HepG2 (cell line): ENCODE results near the gene ALCAM. TPM values are rescaled to one million over a fixed set of nuclear protein-coding genes. Genes with fewer than 3 reads are reported as not detected.

Experiments
- ATAC-seq: fragments of 200-7000 bp; cut with Tn5 transposase; 3 replicates; pipeline ENCODE4 v1.9.1; 2020; ENCODE audit warnings: mild to moderate bottlenecking, moderate library complexity
- BruUV-seq: library from RNA; stranded (reverse); fragments of 400-500 nt; replicated peaks from 2 replicates; lab custom pipeline; 2021; lab: Mats Ljungman, UMichigan
- CTCF ChIA-PET: fragments of 300-600 bp; formaldehyde crosslinking; extraction: SDS; loops from one replicate; lab custom pipeline; 2021; ENCODE audit warnings: low total read pairs, inconsistent platforms, low intra/inter-chr PET ratio; lab: Yijun Ruan, JAX
- POLR2A ChIA-PET: fragments of 350-600 bp; sonication (Branson Sonifier 250); formaldehyde crosslinking; loops from one replicate; lab custom pipeline; 2020; ENCODE audit warnings: antibody characterized with exemption, inconsistent platforms; lab: Yijun Ruan, JAX
- DNase-seq: peaks from one replicate; pipeline ENCODE4 v3.0.0-alpha.2; 2015; ENCODE audit warnings: low spot score
- FAIRE-seq: peaks from 3 replicates; lab custom pipeline; 2011; peaks lifted over from hg19 to GRCh38; lab: Jason Lieb, UNC
- H2AFZ ChIP-seq: one replicate; pipeline ENCODE4 v1.6.1; 2011; ENCODE audit warnings: low read length, inconsistent platforms
- H3K27ac ChIP-seq: fragments of 300-600 bp; 3 replicates; pipeline ENCODE4 v1.8.0; 2011; ENCODE audit warnings: mixed run types, mild to moderate bottlenecking, mixed read lengths, low read length, inconsistent platforms; ENCODE audit not compliant: insufficient read depth; ENCODE audit errors: extremely low read length
- H3K27me3 ChIP-seq, 2 experiments: fragments of 200-600 bp in 1 of 2; 2 replicates in 1 of 2; 3 replicates in 1 of 2; pipeline versions ENCODE4 v1.6.0 to v1.8.0; 2011; ENCODE audit warnings: low read length in 2 of 2, mild to moderate bottlenecking in 2 of 2, moderate library complexity in 2 of 2, inconsistent platforms in 1 of 2; ENCODE audit not compliant: insufficient read depth in 2 of 2, control insufficient read depth in 1 of 2
- H3K36me3 ChIP-seq, 2 experiments: fragments of 200-600 bp in 1 of 2; replicated peaks in 1 of 2; 2 replicates in 1 of 2; 3 replicates in 1 of 2; pipeline versions ENCODE4 v1.5.1 to v1.8.0; 2011; ENCODE audit warnings: low read length in 2 of 2, inconsistent platforms in 1 of 2; ENCODE audit not compliant: insufficient read depth in 2 of 2, control insufficient read depth in 1 of 2
- H3K4me1 ChIP-seq: 2 replicates; pipeline ENCODE4 v1.5.1; 2012; ENCODE audit warnings: low read length, inconsistent platforms; ENCODE audit not compliant: insufficient read depth
- H3K4me2 ChIP-seq: 2 replicates; pipeline ENCODE4 v1.6.0; 2011; ENCODE audit warnings: low read depth, low read length, inconsistent platforms
- H3K4me3 ChIP-seq, 3 experiments: fragments of 200-600 bp in 1 of 3; sonication (generic), shearing (Covaris generic) in 1 of 3; replicated peaks in 1 of 3; 2 replicates each; pipeline ENCODE4 v1.5.1; 2011 to 2016; ENCODE audit warnings: low read length in 3 of 3, inconsistent platforms in 2 of 3, low read depth in 2 of 3, mild to moderate bottlenecking in 2 of 3, control low read depth in 1 of 3, mixed read lengths in 1 of 3; ENCODE audit not compliant: insufficient read depth in 1 of 3
- H3K79me2 ChIP-seq: one replicate; pipeline ENCODE4 v1.6.1; 2011; ENCODE audit warnings: low read length, inconsistent platforms; ENCODE audit not compliant: insufficient read depth
- H3K9ac ChIP-seq: 2 replicates; pipeline ENCODE4 v1.6.0; 2011; ENCODE audit warnings: mild to moderate bottlenecking, low read depth, low read length, inconsistent platforms; ENCODE audit not compliant: insufficient read depth
- H3K9me3 ChIP-seq: 2 replicates; pipeline ENCODE4 v1.5.1; 2012; ENCODE audit warnings: mild to moderate bottlenecking, low read length
- H4K20me1 ChIP-seq: 2 replicates; pipeline ENCODE4 v1.6.0; 2011; ENCODE audit warnings: inconsistent platforms, mild to moderate bottlenecking, low read length, moderate library complexity; ENCODE audit not compliant: insufficient read depth
- DNMT3B ChIP-seq: conservative IDR thresholded peaks from 2 replicates; pipeline ENCODE4 v1.6.1; 2016; ENCODE audit warnings: missing biosample characterization, control low read depth
- FOXO1 ChIP-seq: sonication (generic); formaldehyde crosslinking; IDR thresholded peaks from 2 replicates; pipeline ENCODE4 v1.4.0; 2020; ENCODE audit warnings: missing genetic modification reagents
- HMG20A ChIP-seq: IDR thresholded peaks from 2 replicates; pipeline ENCODE4 v1.6.1; 2016; ENCODE audit warnings: borderline replicate concordance
- KDM4B ChIP-seq: sonication (generic); formaldehyde crosslinking; IDR thresholded peaks from 2 replicates; pipeline ENCODE4 v1.4.0; 2020; ENCODE audit warnings: missing genetic modification reagents
- NFIC ChIP-seq: IDR thresholded peaks from 2 replicates; pipeline ENCODE4 v1.6.1; 2012; ENCODE audit warnings: mild to moderate bottlenecking, low read length, inconsistent platforms
- POGZ ChIP-seq: sonication (generic); formaldehyde crosslinking; IDR thresholded peaks from 2 replicates; pipeline ENCODE4 v1.4.0; 2020; ENCODE audit warnings: mild to moderate bottlenecking, missing genetic modification reagents
- SOX5 ChIP-seq: IDR thresholded peaks from 2 replicates; pipeline ENCODE4 v1.6.1; 2016; ENCODE audit warnings: borderline replicate concordance
- TCF12 ChIP-seq, 2 experiments: fragments of 450-650 bp in 1 of 2; sonication (generic) in 1 of 2; formaldehyde crosslinking in 1 of 2; IDR thresholded peaks; 2 replicates each; pipeline versions ENCODE4 v1.6.1 to v1.8.0; 2017 to 2022; ENCODE audit warnings: antibody characterized with exemption in 1 of 2, mild to moderate bottlenecking in 1 of 2, missing genetic modification reagents in 1 of 2, moderate library complexity in 1 of 2
- XRCC5 ChIP-seq: fragments of 200-400 bp; formaldehyde crosslinking; optimal IDR thresholded peaks from 2 replicates; pipeline ENCODE3; 2017; ENCODE audit warnings: mild to moderate bottlenecking, low read length
- ZKSCAN1 ChIP-seq: fragments of 150-350 bp; IDR thresholded peaks from 2 replicates; pipeline ENCODE4 v1.6.1; 2014; ENCODE audit warnings: low read length
- ZNF12 ChIP-seq: sonication (generic); formaldehyde crosslinking; IDR thresholded peaks from 2 replicates; pipeline ENCODE4 v1.5.0; 2020; ENCODE audit warnings: missing genetic modification reagents
- ZNF160 ChIP-seq: sonication (generic); formaldehyde crosslinking; IDR thresholded peaks from 2 replicates; pipeline ENCODE4 v1.8.0; 2022; ENCODE audit warnings: mild to moderate bottlenecking, inconsistent platforms, missing genetic modification reagents
- ZNF256 ChIP-seq: sonication (generic); formaldehyde crosslinking; conservative IDR thresholded peaks from 2 replicates; pipeline ENCODE4 v1.4.0; 2020; ENCODE audit warnings: missing genetic modification reagents
- ZNF343 ChIP-seq: sonication (generic); formaldehyde crosslinking; IDR thresholded peaks from 2 replicates; pipeline ENCODE4 v1.4.0; 2020; ENCODE audit warnings: mild to moderate bottlenecking, missing genetic modification reagents
- ZNF496 ChIP-seq: sonication (generic); formaldehyde crosslinking; IDR thresholded peaks from 2 replicates; pipeline ENCODE4 v1.8.1; 2023; ENCODE audit warnings: mild to moderate bottlenecking, moderate library complexity, missing genetic modification reagents; ENCODE audit not compliant: insufficient replicate concordance
- ZNF598 ChIP-seq: sonication (generic); formaldehyde crosslinking; IDR thresholded peaks from 2 replicates; pipeline ENCODE4 v1.5.1; 2020; ENCODE audit warnings: mild to moderate bottlenecking, missing genetic modification reagents, borderline replicate concordance
- ZNF703 ChIP-seq: sonication (generic); formaldehyde crosslinking; IDR thresholded peaks from 2 replicates; pipeline ENCODE4 v1.5.1; 2020; ENCODE audit warnings: missing genetic modification reagents, mild to moderate bottlenecking, moderate library complexity, borderline replicate concordance
- ZNF713 ChIP-seq: sonication (generic); formaldehyde crosslinking; IDR thresholded peaks from 2 replicates; pipeline ENCODE4 v1.4.0; 2020; ENCODE audit warnings: mild to moderate bottlenecking, missing genetic modification reagents
- ZSCAN30 ChIP-seq: sonication (generic); formaldehyde crosslinking; IDR thresholded peaks from 2 replicates; pipeline ENCODE4 v1.5.0; 2020; ENCODE audit warnings: mild to moderate bottlenecking, missing genetic modification reagents
- WGBS: methylation state at CpG from one replicate; pipeline ENCODE4 v1.1.6; 2017; ENCODE audit warnings: low lambda C conversion rate; 5-methylcytosine and 5-hydroxymethylcytosine counted together
- in situ Hi-C: cut with HindIII; loops from 2 replicates; pipeline ENCODE4 v1.10.0; 2017; ENCODE audit warnings: low pct_unique_long_range_greater_than_20kb; ENCODE audit not compliant: extremely low pct_ligation_motif_present
- intact Hi-C: fragments of 100-400 bp; cut with micrococcal nuclease; formaldehyde crosslinking; loops from one replicate; pipeline ENCODE4 v1.10.0; 2022; ENCODE audit not compliant: unreplicated experiment
- polyA plus RNA-seq, 8 experiments: library from polyadenylated mRNA; depleted of rRNA in 3 of 8; stranded (reverse) in 7 of 8; unstranded in 1 of 8; fragments of >200 nt; fragmentation: Illumina TruSeq in 4 of 8; extraction: Trizol in 4 of 8; gene quantifications; 2 replicates each; pipeline versions ENCODE4 v1.2.1 to v1.2.3, GENCODE V29; 2011 to 2016; ENCODE audit warnings: low read depth in 4 of 8, missing spikeins in 1 of 8, mixed read lengths in 1 of 8; ENCODE audit not compliant: insufficient read depth in 1 of 8
- total RNA-seq, 5 experiments: library from RNA; depleted of rRNA; stranded (reverse); fragments of >200 nt; fragmentation: Illumina TruSeq; extraction: Trizol; gene quantifications; 2 replicates each; pipeline ENCODE4 v1.2.3, GENCODE V29; 2016; ENCODE audit warnings: low read depth in 1 of 5
- TF ChIP-seq, protein P1 (sequence below): sonication (generic); formaldehyde crosslinking; IDR thresholded peaks from 2 replicates; pipeline ENCODE4 v1.5.0; 2020; ENCODE audit warnings: mild to moderate bottlenecking, missing genetic modification reagents, borderline replicate concordance

The ALCAM gene
- total and polyA plus RNA-seq, 2 of the 13 experiments (the other 11 are each of a cell fraction or from before 2014, with no cell fraction given) = 26.0 to 33.1 TPM

- FAIRE-seq (no peak), ATAC-seq (no peak), DNase-seq (no peak)
- no peaks in the 10 kb centered on the region for H3K9me3 ChIP-seq
- H3K9ac ChIP-seq = no peak overlapping the region
- H3K4me1 ChIP-seq = peaks cover 41% of the 10 kb centered on the region
- H3K4me3 ChIP-seq = no peak overlapping the region
- H4K20me1 ChIP-seq = no peaks in the 10 kb centered on the region
- intact Hi-C loops = no loop called here
- no peak overlapping the region for H2AFZ ChIP-seq
- BruUV-seq = no TSS peak
- POLR2A ChIA-PET = no interaction called here
- no peak overlapping the region for H3K27ac ChIP-seq
- H3K27me3 ChIP-seq = no peaks in the 10 kb centered on the region
- 88% methylated on average over 4 of the region's 4 CpGs for WGBS
- H3K36me3 ChIP-seq = no peaks in the 10 kb centered on the region
- no peak overlapping the region for H3K4me2 ChIP-seq
- in situ Hi-C loops = no loop called here
- CTCF ChIA-PET = no interaction called here
- no peak for TF ChIP-seq ZNF12 (CRISPR knock-in tag)
- TF ChIP-seq SOX5 = no peak
- no peak for TF ChIP-seq FOXO1
- TF ChIP-seq ZNF256 (CRISPR knock-in tag) = no peak
- no peak for TF ChIP-seq ZNF343 (CRISPR knock-in tag)
- TF ChIP-seq, protein P1, sequence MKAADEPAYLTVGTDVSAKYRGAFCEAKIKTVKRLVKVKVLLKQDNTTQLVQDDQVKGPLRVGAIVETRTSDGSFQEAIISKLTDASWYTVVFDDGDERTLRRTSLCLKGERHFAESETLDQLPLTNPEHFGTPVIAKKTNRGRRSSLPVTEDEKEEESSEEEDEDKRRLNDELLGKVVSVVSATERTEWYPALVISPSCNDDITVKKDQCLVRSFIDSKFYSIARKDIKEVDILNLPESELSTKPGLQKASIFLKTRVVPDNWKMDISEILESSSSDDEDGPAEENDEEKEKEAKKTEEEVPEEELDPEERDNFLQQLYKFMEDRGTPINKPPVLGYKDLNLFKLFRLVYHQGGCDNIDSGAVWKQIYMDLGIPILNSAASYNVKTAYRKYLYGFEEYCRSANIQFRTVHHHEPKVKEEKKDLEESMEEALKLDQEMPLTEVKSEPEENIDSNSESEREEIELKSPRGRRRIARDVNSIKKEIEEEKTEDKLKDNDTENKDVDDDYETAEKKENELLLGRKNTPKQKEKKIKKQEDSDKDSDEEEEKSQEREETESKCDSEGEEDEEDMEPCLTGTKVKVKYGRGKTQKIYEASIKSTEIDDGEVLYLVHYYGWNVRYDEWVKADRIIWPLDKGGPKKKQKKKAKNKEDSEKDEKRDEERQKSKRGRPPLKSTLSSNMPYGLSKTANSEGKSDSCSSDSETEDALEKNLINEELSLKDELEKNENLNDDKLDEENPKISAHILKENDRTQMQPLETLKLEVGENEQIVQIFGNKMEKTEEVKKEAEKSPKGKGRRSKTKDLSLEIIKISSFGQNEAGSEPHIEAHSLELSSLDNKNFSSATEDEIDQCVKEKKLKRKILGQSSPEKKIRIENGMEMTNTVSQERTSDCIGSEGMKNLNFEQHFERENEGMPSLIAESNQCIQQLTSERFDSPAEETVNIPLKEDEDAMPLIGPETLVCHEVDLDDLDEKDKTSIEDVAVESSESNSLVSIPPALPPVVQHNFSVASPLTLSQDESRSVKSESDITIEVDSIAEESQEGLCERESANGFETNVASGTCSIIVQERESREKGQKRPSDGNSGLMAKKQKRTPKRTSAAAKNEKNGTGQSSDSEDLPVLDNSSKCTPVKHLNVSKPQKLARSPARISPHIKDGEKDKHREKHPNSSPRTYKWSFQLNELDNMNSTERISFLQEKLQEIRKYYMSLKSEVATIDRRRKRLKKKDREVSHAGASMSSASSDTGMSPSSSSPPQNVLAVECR = no peak
- no peak for TF ChIP-seq ZNF598 (CRISPR knock-in tag)
- no peak for TF ChIP-seq HMG20A (CRISPR knock-in tag)
- TF ChIP-seq ZNF496 = no peak
- TF ChIP-seq ZKSCAN1 = no peak
- no peak for TF ChIP-seq ZNF160
- no peak for TF ChIP-seq XRCC5
- no peak for TF ChIP-seq ZNF713
- TF ChIP-seq TCF12 (IDR thresholded peaks at IDR 0.05) = no peak
- TF ChIP-seq TCF12 (CRISPR knock-in tag; IDR thresholded peaks at IDR 0.05) = no peak
- no peak for TF ChIP-seq ZSCAN30 (CRISPR knock-in tag)
- TF ChIP-seq ZNF703 (CRISPR knock-in tag) = no peak
- TF ChIP-seq KDM4B = no peak
- TF ChIP-seq DNMT3B (CRISPR knock-in tag) = no peak
- TF ChIP-seq POGZ (CRISPR knock-in tag) = no peak
- no peak for TF ChIP-seq NFIC
- peaks cover 4% of the 10 kb centered on the region for H3K79me2 ChIP-seq
Measured at GRCh38 chr3:105497386-105497785, 130.7 kb downstream of the ALCAM start.
